Measurements from ENCODE around the gene NHERF2.

The NHERF2 gene

DNA sequence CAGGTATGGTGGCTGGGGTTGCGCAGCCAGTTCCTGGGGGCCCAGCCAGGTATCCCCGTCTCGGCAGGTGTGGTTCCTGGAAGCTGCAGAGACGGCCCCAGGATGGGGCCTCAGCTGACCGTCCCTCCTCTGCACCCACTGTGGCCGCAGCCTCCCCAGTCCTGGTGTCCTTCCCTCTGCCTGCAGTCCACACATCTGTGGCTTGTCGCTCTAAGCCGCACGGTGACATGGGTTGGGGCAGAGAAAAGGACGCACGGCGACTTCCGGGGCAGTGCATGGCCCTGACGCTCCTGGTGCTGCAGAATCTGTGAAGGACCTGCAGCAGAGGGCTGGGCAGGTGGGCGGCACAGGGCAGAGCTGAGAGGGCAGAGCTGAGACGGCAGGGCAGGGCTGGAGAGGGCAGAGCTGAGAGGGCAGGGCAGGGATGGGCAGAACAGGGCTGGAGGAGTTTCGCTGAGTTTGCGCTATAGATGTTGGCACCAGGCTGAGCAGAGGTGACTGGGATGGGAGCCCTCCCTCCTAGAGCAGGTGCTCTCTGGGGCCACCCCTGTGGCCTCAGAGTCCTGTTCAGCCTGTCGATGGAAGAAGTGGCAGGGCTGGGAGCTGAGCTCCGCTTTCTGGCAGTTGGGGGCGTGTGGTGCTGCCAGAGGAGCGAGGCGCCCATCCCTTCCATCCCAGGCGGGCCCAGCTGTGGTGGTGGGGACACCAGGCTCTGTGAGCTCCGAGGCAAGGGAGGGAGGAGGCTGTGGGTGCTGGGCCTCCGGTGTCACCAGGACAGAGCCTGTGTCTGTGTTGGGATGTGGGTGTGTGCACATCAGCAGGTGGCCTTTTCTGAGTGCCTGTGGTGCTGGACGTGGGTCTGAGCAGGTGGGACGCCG lies 44.1 kb downstream of the NHERF2 start:
- DNase-seq, result no peak
- TF ChIP-seq GATA1 (IDR thresholded peaks at IDR 0.05; ENCODE audit: low read depth, low read length) (no peak), POLR2A (IDR thresholded peaks at IDR 0.05; ENCODE audit: low read length) (no peak)

DNA sequence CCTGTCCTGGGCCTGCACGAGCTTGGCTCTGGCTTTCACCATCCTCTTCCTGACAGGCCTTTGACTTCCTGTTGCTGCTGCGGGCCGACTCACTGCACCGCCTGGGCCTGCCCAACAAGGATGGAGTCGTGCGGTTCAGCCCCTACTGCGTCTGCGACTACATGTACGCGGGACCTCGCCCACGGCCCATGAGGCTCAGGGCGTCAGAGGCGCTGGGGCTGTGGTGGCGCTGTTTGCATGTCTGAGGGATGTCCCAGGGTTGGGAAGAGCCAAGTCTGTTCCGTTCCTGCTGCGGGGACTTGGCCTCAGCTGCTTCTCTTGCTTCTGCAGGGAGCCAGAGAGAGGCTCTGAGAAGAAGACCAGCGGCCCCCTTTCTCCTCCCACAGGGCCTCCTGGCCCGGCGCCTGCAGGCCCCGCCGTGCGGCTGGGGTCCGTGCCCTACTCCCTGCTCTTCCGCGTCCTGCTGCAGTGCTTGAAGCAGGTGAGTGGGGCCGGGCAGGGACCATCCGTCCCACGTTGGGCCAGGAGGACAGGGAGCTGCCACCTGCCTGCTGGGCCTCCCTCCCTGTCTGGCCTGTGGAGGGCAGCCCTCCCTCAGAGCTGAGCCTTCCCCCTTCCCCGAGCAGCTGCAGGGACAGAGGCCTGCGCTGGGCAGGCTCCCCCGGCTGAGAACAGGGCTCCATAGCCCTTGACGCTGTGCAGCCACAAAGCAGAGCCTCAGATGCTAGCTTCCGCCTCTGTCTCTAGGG lies 44.9 kb downstream of the NHERF2 start:
- TF ChIP-seq GATA1 (IDR thresholded peaks at IDR 0.05; ENCODE audit: low read depth, low read length) (no peak), POLR2A (IDR thresholded peaks at IDR 0.05; ENCODE audit: low read length) (no peak)
- no peak for DNase-seq

DNA sequence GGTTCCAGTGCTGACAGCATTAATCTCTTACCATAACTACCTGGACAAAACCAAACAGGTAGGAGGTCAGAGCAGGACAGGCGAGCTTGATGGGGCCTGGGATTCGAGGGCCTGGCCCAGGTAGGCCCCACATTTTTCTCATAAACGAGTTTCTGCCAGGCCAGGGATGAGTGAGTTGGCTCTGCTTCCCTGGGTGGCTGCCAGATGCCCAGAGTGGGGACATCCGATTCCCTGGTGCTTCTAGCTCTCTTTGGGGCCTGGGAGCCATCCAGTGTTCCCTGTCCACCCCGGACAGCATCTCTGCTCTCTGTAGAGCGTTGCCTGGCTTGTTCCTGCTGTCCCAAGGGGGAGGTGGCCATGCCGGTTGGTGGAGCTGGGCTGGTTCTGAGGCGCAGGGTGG lies 46.2 kb downstream of the NHERF2 start:
- no peak for DNase-seq
- no peak for TF ChIP-seq POLR2A (IDR thresholded peaks at IDR 0.05; ENCODE audit: low read length)
- no peak for TF ChIP-seq GATA1 (IDR thresholded peaks at IDR 0.05; ENCODE audit: low read depth, low read length)

DNA sequence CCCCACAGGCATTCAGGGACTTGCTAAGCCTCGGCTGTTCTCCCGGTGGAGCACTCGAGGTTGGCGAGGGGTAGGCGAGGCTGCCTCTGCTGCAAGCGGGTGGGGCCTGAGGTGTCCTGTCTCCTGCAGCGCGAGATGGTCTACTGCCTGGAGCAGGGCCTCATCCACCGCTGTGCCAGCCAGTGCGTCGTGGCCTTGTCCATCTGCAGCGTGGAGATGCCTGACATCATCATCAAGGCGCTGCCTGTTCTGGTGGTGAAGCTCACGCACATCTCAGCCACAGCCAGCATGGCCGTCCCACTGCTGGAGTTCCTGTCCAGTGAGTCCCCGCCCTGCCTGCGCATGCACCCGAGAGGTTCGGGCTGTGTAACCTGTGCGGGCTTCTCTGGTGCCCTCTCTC lies 47.4 kb downstream of the NHERF2 start:
- TF ChIP-seq GATA1 (IDR thresholded peaks at IDR 0.05; ENCODE audit: low read depth, low read length) (no peak), POLR2A (IDR thresholded peaks at IDR 0.05; ENCODE audit: low read length) (no peak)
- no peak for DNase-seq

DNA sequence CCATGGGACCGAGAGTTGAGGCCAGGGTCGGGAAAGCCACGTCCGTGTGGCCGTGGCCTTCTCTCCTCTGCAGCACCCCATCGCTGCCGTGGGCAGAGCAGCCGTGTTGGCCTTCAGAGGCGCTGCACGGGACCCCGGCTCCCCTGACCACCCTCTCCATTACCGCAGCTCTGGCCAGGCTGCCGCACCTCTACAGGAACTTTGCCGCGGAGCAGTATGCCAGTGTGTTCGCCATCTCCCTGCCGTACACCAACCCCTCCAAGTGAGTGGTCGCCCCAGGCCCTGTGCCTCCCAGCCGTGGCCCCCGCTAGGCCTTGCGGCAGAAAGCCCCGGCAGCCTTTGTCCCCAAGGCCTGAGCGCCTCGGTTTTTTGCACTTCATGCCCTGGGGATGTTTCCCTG lies 48.9 kb downstream of the NHERF2 start:
- TF ChIP-seq GATA1 (IDR thresholded peaks at IDR 0.05; ENCODE audit: low read depth, low read length), result no peak
- DNase-seq, result no peak

DNA sequence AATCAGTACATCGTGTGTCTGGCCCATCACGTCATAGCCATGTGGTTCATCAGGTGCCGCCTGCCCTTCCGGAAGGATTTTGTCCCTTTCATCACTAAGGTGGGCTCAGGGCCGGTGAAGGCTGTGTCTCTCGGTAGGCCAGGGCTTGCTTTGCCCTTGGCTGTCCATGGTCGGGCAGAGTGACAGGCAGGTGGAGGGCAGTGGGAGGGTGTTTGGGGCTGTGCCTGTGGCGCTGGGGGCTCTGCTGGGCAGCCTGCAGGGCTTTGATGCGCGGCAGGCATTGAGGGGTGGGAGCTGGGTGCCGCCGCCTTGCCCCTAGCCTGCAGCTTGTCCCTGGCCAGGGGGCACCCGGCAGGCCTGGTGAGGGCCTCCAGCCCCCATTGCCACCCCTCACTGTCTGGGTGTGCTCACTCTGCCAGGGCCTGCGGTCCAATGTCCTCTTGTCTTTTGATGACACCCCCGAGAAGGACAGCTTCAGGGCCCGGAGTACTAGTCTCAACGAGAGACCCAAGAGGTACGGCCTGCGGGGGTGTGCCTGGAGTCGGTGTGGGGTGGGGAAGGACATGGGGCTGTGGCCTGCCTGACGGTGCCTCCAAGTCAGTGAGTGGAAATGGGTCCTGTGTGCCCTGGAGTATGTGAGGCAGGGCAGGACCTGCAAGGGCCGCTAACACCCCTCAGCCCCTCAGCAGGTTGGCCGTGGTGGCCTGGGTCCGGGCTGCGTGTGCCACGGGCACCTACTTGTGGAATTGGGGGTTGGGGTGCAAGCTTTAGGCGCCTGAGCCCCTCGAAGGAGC lies 49.6 kb downstream of the NHERF2 start:
- TF ChIP-seq POLR2A (IDR thresholded peaks at IDR 0.05; ENCODE audit: low read length) (no peak), GATA1 (IDR thresholded peaks at IDR 0.05; ENCODE audit: low read depth, low read length) (no peak)
- DNase-seq, result no peak

DNA sequence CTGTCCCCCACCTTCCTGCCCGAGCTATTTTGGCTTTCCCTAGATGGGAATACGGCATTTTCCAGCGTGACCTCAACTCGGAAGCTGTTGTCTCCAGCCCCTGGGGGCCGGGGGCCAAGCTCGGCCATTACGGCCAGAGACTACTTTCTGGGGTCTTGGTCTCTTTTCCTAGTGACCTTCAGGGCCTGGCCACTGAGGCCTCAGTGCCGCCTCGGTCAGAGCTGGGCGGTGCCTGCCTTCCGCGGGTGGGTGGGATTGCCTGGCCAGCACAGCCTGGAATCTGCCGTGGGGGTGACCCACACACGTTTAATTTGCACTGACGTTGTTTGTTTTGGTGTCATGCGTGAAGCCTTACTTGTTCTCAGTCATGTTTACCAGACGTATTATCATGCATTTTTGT lies 50.3 kb downstream of the NHERF2 start:
- no peak for DNase-seq
- no peak for TF ChIP-seq POLR2A (IDR thresholded peaks at IDR 0.05; ENCODE audit: low read length)
- no peak for TF ChIP-seq GATA1 (IDR thresholded peaks at IDR 0.05; ENCODE audit: low read depth, low read length)

DNA sequence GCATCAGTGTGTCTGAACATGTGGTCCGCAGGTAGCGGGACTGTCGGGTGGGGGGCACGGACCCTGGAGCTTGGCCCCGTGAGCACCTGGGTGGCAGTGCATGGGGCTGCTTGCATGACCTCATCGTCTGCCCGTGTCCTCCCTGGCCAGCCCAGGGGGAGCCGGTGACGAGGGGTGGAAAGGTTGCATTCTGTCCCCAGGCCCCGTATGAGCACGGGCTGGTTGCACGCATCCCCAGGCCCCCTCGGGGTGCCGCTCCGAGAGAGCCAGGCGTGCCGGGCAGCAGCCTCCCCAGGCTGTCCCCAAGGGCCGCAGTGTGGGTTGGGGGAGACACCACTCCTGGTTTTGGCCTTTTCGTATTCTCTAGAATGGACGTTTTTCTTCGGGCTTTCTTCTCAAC lies 51.0 kb downstream of the NHERF2 start:
- TF ChIP-seq GATA1 (IDR thresholded peaks at IDR 0.05; ENCODE audit: low read depth, low read length) (no peak), POLR2A (IDR thresholded peaks at IDR 0.05; ENCODE audit: low read length) (no peak)
- DNase-seq, result no peak

DNA sequence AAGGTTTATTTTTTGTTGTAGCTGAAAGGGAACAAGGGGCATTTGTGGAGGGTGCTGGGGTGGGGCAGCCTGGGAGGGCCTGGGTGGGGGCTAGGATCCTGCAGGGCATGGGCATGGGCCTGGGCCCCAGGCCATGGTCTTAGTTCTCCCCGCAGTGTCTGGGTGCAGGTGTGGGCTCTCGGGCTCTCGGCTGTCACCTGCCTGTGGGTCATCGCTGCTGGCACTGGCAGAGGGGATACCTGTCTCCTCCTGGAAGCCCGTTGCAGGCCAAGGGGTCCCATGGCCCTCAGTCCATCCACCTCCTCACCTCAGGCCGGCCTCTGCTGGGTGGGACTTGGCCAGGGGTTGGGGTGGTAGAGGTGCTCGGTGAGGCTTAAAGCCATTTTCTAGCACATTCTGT lies 51.4 kb downstream of the NHERF2 start:
- TF ChIP-seq GATA1 (IDR thresholded peaks at IDR 0.05; ENCODE audit: low read depth, low read length), result no peak
- TF ChIP-seq POLR2A (IDR thresholded peaks at IDR 0.05; ENCODE audit: low read length), result no peak
- DNase-seq, result no peak

DNA sequence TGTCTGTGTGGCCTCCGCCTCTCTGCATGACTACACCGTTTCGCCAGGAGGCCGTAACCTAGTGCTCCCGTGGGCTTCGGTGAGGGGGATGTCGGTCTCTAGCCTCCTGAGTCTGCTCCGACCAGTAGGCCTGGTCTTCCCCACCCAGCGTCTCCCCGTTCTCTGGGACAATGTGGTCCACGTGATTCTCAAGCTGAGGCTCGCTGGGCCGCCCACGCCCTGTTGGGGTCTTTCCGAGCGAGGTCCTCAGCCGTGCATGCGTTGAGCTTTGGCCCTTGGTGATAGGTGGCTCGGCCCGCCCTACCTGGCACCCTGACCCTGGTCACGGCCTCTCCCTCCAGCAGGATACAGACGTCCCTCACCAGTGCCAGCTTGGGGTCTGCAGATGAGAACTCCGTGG lies 52.0 kb downstream of the NHERF2 start:
- no peak for DNase-seq
- TF ChIP-seq GATA1 (IDR thresholded peaks at IDR 0.05; ENCODE audit: low read depth, low read length) (no peak), POLR2A (IDR thresholded peaks at IDR 0.05; ENCODE audit: low read length) (no peak)

DNA sequence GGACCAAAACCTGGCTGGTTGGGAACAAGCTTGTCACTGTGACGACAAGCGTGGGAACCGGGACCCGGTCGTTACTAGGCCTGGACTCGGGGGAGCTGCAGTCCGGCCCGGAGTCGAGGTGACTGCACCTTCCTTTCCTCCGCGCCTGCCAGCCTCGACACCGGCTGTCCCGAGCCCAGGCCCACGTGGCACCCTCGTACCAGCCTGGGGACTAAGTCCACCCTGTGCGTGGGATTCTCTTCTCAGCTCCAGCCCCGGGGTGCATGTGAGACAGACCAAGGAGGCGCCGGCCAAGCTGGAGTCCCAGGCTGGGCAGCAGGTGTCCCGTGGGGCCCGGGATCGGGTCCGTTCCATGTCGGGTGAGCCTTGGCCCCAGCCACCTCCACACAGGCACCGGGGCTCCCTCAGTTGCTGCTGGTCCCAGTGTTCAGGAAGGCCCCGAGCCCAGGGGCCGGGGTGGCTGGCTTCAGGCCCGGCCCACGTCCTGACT lies 52.7 kb downstream of the NHERF2 start:
- TF ChIP-seq GATA1 (IDR thresholded peaks at IDR 0.05; ENCODE audit: low read depth, low read length) (no peak), POLR2A (IDR thresholded peaks at IDR 0.05; ENCODE audit: low read length) (no peak)
- DNase-seq, result no peak

DNA sequence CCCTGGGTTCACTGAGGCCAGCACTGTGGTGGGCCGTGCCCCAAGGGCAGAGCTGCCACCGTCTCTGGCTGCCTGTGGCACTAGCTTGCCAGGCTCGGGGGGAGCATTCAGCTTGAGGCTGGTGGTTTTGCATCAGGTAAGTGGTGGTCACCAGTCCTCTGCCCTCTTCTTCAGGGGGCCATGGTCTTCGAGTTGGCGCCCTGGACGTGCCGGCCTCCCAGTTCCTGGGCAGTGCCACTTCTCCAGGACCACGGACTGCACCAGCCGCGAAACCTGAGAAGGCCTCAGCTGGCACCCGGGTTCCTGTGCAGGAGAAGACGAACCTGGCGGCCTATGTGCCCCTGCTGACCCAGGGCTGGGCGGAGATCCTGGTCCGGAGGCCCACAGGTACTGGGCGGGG lies 53.3 kb downstream of the NHERF2 start:
- no peak for DNase-seq
- TF ChIP-seq POLR2A (IDR thresholded peaks at IDR 0.05; ENCODE audit: low read length) (no peak), GATA1 (IDR thresholded peaks at IDR 0.05; ENCODE audit: low read depth, low read length) (no peak)

DNA sequence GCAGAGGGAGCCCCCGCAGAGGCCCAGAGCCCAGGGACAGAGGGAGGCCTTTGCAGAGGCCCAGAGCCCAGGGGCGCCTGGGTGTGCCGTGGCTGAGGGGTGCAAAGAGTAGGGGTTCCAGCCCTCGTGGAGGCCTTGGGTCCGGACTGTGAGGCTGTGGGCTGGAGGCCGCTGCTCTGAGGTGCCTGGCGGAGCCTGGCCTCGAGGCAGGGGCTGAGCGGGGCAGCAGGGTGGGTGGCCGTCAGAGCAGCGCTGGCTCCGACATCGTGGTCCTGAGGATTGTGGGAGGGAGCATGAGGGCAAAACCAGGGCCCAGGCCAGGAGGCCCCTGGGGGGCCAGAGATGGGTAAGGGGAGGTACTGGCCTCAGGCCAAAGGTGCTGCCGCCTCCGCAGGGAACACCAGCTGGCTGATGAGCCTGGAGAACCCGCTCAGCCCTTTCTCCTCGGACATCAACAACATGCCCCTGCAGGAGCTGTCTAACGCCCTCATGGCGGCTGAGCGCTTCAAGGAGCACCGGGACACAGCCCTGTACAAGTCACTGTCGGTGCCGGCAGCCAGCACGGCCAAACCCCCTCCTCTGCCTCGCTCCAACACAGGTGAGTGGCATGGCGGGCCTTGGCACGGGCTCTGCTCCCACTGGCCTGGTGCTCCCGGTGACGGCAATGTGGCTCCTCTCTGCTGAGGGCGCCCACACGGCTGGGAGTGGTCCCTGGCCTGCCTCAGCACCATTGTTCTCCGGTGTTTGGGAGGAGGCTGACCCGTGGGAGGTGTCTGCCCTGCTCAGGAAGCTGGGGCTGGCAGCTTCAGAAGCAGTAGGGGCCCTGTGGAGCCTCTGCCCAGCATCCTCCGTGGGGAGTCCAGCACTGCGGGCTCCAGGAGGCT lies 54.7 kb downstream of the NHERF2 start:
- TF ChIP-seq GATA1 (IDR thresholded peaks at IDR 0.05; ENCODE audit: low read depth, low read length), result no peak
- no peak for TF ChIP-seq POLR2A (IDR thresholded peaks at IDR 0.05; ENCODE audit: low read length)
- DNase-seq, result no peak
